HG03469 (cell line): Measurements from ENCODE around the gene WDR26.
"Not testable (repeated sequence)": the region's sequence is repeated elsewhere in the genome, so short reads cannot be mapped to it uniquely, and the experiment has no call there.

Source experiments
- ATAC-seq: cut with Tn5 transposase; IDR thresholded peaks from one replicate; pipeline ENCODE4 v1.9.1; 2021; ENCODE audit warnings: mild to moderate bottlenecking, moderate library complexity, moderate number of reproducible peaks; ENCODE audit not compliant: unreplicated experiment

The WDR26 gene

DNA sequence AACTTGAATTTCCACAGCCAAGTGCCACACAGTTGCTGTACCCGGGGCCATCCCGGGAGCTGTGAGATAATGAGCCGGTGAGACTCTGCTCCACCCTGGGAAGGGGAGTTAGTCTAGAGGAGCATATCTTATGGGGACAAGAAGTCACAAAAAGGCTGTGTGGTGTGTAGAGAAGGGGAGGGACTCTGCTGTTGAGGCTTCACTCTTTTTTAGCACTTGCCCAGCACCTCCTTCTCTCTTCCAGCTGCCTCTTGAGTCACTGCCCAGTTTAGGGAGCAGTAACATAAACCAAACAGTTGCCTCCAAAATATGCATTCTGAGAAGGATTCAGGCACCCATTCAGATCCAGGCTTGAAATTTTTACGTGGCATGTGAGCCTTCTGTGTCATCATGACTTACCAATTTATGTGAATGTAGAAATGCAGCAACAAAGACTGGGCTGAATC, 744 bp upstream of the WDR26 start:
- peak; percentile 12 for ATAC-seq

DNA sequence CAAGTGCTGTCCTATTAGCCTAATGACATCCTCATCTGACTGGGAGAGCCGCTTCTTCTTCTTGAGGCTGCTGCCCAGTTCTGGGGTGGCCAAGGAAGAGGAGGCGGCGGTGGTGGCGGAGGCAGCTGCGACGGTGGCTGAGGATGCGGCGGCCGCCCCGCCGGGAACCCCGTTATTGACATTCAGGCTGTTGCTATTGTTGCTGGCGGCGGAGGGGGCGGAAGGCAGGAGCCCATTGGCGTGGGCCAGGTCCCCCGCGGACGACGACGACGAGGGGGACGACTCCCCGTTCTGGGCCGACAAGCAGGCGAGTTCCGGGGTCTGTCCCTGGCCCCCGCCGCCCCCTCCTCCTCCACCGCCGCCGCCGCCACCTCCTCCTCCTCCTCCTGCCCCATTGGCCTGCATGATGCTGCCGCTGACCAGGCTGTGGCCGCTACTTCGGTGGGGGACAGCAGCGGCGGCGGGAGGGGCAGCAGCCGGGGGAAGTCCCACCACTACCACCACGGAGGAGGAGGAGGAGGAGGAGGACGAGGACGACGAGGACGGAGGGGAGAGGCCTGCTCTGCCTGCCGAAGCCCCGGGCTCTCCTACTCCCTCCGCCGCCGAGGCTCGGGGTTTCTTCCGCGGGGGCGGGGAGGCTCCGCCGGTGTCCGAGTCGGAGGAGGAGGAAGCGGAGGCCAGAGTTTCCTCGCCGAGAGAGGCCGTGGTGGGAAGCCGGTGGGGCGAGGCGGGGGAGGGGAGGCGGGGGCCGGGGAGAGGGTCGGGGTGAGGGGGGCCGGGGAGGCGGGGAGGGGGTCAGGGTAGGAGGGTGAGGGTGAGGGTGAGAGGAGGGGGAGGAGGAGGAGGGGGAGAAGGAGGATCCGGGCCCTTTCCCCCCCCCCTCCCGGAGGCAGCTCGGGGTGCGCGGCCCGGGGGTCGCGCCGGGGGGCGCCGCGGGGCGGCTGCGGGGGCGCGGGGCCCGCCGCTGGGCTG, 610 bp downstream of the WDR26 start:
- ATAC-seq, result no peak

DNA sequence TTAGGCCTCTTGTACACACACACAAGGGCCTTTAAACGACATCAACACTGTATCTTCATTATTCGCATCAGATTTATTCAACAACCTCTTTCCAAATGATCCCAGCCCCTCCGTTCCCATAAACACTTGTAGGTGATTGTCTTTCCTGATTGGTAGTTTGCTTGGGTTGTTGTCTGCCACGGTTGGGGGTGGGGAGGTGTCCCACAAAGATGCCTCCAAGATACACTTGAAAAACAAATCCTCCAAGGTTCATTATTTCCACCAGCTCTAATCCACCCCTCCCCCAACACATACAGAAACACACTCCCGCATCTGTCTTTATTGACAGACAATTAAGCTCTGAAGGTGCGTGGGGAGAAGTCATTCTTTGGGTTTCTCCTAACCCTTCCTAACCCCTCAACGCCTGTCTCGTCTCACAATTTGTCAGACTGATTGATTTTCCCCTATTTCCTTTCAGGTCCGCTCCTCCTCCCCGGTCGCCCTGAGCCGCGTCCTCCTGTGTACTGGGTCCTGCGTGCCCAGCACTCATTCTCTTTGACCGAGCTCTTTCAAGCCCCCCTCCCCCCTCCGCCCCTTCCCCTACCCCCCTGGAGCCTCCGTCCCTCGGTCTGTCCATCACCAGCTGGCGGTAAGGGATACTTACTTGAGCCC, 1.4 kb downstream of the WDR26 start:
- no peak for ATAC-seq

DNA sequence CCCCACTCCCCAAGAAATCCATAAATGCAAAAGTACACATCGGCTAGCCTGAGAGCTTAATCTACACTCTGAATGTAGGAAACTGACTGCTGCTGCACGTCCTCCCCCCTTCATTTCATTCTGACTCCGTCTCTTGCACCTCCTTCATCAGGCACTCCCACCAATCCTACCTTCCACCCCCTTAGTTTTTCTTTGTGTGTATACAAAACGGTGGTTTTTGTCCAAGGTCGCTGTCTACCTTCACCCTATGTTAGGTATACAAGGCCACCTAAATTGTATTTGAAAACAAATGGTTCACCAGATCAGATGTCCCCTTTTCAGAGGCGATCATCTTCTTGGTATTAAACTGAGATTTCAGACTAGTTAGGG, 1.9 kb downstream of the WDR26 start:
- ATAC-seq, result no peak

DNA sequence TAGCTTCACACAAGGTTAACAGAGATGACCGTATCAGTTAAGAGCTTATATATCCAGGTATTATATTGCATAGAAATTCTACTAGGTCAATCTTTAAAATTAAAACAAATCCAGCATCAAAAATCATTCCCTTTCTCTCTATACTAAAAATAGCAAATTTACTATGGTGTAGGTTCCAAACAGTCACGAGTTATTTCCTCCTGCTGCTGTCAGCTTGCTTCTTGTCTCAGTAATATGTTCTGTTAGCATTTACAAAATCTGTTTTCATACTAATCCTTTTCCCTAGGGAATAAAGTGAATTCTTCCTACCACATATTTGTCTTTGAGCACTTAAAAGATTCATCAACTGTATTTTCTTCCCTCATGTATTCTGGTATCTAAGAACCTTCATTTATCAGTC, 2.5 kb downstream of the WDR26 start:
- ATAC-seq, result no peak

DNA sequence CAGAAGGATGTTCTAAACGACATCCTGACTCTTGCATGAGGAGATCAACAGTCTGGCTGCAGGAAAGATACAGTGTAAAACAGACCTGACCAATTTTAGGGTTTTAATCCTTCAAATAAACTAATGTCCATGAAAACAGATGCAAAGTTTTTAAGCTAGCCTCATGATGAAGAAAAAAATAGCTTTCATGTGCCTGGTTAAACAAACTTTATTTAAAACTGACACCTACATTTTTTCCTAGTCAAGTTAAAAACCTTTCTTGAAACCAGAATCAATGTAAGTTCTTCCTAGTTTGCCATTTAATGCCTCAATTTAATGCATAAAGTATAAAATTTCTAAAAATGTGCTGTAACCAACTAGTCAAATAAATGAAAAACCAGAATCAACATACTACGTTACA, 2.9 kb downstream of the WDR26 start:
- ATAC-seq, result no peak

GRCh38 chr1:224430511-224431113, 4.0 kb downstream of the WDR26 start:
- ATAC-seq, result peak; percentile 24

GRCh38 chr1:224429616-224430326, 4.8 kb downstream of the WDR26 start:
- ATAC-seq, result no peak

- ATAC-seq, result not testable (repeated sequence)
Measured at GRCh38 chr1:224428713-224429112, 5.9 kb downstream of the WDR26 start.

DNA sequence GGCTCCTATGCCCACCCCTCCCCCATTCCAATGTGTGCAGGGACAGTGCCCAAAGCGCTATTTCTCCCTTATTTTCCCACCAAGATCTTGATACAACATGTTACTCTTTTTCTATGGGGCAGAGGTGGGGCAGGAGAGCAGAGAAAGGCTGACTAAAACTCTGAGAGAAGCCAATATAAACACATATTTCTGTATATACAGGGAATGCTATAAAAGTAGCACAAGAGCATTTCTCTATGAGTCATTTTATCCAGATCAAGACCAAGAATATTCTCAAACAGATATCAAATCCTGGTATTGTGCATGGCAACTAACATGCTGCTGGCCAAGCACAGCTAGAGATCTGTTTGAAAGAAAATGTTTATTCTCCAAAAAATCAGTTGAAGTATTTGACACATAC, 7.3 kb downstream of the WDR26 start:
- no peak for ATAC-seq

GRCh38 chr1:224426869-224427268, 7.7 kb downstream of the WDR26 start:
- not testable (repeated sequence) for ATAC-seq

DNA sequence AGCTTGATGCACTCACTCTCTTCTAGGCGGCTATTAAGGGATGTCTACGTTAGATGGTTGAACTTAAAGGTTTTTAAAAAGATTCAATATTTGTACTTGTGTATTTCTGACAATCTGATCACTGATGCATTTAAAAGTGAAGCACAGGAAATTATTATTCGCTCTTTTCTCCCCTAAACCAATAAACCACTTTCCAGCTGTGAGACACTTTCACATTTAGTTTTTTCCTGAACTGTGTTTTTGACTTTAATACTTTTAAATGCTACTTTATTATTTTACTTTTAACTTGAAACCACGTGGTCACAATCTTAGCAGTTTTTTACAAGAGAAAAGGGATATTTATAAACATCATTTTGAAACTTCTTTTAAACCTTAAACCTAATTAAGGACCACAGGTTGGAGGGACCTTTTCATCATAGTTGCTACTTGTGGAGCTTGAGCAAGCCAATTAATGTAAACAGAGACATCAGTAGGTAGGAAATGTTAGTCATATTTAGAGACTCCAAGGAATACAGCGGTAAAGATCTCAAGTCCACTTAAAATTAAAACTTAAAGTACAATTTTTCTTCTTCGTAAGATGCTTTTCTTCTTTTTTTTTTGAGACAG, 9.2 kb downstream of the WDR26 start:
- no peak for ATAC-seq

GRCh38 chr1:224420106-224420505, 14.5 kb downstream of the WDR26 start:
- no peak for ATAC-seq

DNA sequence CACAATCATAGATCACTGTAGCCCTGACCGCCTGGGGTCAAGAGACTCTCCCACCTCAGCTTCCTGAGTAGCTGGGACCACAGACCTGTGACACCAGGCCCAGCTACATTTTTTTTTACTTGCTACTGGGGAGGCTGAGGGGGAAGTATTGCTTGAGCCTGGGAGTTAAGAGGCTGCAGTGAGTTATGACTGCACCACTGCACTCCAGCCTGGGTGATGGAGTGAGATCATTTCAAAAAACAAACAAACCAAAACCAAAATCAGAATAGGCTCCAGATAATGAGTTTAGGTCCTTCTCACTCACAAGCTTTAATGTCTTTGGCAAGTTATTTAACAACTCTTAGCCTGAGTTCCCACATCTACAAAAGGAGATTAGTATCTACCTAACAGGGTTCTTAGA, 22.8 kb downstream of the WDR26 start:
- no peak for ATAC-seq

- no peak for ATAC-seq
Measured at GRCh38 chr1:224408294-224408590, 26.4 kb downstream of the WDR26 start.

GRCh38 chr1:224407571-224408293, 26.9 kb downstream of the WDR26 start:
- no peak for ATAC-seq

GRCh38 chr1:224406216-224406615, 28.4 kb downstream of the WDR26 start:
- ATAC-seq, result no peak

DNA sequence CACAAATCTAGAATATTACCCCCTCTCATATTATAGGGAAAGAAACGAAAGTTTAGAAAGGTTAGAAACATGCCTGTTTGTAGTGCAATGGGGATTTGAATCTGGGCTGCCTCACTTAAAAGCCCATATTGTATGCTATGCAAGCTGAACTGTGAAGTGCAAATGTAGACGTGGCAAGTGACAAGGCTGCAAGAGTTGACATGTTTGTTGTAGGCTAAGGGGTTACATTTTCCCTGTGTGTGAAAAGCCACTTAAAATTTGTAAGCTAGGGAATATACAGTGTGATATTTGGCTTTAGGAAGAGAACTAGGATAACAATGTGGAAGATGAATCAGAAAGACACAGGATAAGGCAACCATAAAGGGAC, 29.0 kb downstream of the WDR26 start:
- ATAC-seq, result no peak

DNA sequence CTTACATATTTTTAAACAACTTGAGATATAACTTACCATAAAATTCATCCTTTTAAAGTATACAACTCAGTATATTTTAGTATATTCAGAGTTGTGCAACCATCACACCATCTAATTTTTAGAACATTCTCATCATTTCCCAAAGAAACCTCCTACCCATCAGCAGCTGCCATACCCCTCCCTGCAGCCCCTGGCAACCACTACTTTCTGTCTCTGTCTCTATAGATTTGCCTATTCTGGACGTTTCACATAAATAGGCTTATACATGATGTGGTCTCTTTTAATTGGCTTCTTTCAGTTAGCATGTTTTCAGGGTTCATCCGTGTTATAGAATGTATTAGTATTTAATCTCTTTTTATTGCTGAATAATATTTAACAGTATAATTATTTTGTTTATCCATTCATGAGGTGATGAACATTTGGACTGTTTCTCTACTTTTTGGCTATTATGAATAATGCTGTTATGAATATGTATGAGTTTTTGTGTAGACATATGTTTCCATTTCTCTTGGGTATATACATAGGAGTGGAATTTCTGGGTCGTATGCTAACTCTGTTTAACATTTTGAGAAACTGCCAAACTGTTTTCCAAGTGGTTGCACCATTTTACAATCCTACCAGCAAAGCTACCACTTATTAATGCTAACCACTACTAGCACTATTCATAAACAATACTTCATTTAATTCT, 29.5 kb downstream of the WDR26 start:
- no peak for ATAC-seq
